Stimulated activated CD4-positive, alpha-beta T cell treated with anti-CD3 and anti-CD28 coated beads, TNF-alpha, amount 100 ng/mL, for 4 hours (primary cell): ENCODE data around the gene MAGI2.
"Not testable (repeated sequence)": the region's sequence is repeated elsewhere in the genome, so short reads cannot be mapped to it uniquely, and the experiment has no call there.

Experiments used
- DNase-seq, 3 experiments: peaks; one replicate each; pipeline ENCODE4 v3.0.0-alpha.2; 2020; ENCODE audit warnings: low read depth in 3 of 3

The MAGI2 gene

DNA sequence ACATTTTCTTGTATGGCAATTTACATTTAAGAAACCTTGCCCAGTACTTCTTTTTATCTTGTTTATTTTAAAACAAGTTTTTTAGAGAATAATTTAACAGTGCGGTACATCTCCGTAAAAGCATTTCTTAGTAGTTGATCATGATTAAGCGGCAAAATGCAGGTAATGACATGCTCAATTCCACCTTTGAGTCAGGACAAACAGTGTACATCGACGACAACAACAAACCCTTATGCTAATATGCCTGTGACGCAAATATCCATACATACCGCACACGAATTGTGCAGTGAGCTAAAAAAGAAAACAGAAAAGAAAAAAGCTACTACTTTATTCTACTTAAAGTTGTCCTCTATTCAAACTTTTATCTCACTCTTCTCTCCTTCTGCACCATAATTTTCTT, 1.9 kb downstream of the MAGI2 start:
- no peak for DNase-seq

GRCh38 chr7:79442766-79443165, 10.7 kb downstream of the MAGI2 start:
- not testable (repeated sequence) for DNase-seq

- DNase-seq, result no peak
Observed at GRCh38 chr7:79436378-79436777, 17.1 kb downstream of the MAGI2 start.

- no peak for DNase-seq
Observed at GRCh38 chr7:79434867-79435266, 18.6 kb downstream of the MAGI2 start.

- no peak for DNase-seq
Observed at GRCh38 chr7:79434098-79434497, 19.4 kb downstream of the MAGI2 start.

- no peak for DNase-seq
Observed at GRCh38 chr7:79430391-79430790, 23.1 kb downstream of the MAGI2 start.

DNA sequence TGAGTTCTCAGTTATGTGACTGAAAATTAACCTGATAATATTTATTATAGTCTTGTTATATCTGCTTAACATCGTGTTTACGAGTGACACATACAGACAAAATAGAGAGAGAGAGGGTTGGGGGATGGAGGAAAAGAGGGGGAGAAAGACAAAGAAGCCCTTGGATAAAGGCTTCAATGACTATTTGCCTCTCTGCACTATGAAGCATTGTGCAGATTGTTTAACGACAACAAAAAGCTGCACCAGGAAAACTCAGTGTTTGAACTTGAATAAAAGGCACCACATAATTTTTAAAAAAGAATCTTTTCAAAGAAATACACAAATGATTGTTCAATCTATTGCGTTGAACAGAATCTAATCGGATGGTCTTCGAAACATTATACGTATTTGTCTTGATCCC, 27.8 kb downstream of the MAGI2 start:
- DNase-seq, result no peak

GRCh38 chr7:79421751-79422150, 31.7 kb downstream of the MAGI2 start:
- DNase-seq, result no peak

- no peak for DNase-seq
Observed at GRCh38 chr7:79420464-79420863, 33.0 kb downstream of the MAGI2 start.

GRCh38 chr7:79414910-79415309, 38.6 kb downstream of the MAGI2 start:
- DNase-seq, result no peak

DNA sequence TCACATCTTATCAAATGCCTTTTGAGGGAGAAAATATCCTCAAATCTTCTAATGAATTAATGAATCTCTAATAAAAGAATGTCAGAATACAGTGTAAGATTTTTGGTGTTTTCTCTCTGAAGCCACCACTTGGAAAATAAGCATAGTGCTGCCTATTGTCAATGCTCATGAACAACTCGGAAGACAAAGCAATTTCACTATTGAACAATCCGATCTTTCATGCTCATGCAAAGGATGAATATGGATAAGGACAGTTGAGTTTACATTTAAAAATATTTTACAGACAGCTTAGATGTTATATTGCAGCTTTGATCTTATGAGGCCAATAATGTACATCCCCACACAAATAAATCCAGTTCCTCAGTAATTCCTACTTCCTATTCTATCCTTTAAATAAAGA, 40.6 kb downstream of the MAGI2 start:
- DNase-seq, result no peak

DNA sequence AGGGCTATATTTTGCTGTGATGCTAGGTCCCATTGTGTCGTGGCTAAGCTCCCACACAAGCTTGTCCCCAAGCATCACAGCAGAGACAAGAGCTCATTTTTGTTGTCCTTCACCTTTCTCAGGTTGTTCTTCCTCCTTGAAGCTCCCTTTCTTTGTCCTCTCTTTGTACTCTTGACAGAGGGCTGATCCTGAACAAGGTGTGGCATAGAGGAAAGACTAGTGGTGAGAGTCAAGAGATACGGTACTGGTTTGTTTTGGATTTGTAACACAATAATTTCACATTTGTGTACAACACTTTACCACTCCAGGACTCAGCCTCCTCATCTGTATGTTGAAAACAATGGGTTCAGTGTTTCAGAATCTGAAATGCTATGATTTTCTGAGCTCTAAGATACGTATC, 41.0 kb downstream of the MAGI2 start:
- no peak for DNase-seq

DNA sequence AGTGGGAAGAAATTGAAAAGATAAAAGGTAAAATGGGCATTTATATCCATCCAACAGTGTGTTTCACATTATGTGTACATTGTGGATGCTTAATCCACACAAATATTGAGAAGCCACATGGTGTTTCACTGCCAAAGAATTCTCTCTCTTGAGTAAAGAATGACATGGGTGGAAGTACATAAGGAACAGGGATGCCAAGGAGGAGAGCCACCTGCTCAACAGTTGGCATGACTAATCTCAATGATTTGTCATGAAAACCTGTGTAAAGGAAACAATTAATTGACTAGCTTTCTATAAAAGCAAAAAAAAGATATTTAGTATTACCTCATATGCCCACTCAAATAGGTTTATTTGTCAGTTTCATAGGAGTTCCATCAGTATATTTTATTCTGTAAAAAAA, 43.1 kb downstream of the MAGI2 start:
- DNase-seq, result no peak

DNA sequence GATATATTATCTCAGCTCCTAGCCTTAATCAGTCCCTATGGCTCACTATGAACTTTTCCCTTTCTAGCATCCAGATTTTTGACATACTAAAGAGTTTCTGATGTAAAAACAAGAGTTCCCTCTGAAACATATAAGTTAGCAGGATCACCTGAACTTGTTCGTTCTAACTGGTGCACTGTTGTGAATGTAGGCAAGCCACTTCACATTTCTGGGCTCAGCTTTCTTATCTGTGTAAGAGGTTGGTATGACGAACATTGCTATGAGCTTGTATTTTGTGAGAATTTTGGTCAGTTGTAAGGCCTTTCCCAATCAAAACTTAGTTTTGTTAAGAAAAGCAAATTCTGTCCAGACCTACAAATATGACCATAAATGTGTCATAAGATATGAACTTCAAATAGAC, 46.1 kb downstream of the MAGI2 start:
- DNase-seq, result no peak

- no peak for DNase-seq
Observed at GRCh38 chr7:79406371-79406770, 47.1 kb downstream of the MAGI2 start.

DNA sequence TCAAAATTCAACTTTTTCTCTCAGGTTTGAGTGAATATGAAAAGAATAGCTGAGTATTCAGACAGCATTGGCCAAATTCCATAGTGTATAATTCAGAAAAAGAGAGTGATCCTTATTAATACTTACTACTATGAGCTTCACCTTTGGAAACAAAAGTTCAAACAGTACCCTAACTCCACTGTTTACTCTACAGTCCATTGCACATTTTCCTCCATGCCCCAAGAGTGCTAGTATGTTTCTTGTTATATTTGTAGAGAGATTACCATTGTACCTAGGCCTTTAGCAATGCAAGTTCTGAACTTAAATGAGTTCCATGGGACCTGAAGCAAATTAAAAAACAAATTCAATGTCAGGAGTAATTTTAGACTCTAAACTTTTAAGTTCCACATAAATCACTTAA, 48.1 kb downstream of the MAGI2 start:
- DNase-seq, result no peak

- DNase-seq, result no peak
Observed at GRCh38 chr7:79403879-79404278, 49.6 kb downstream of the MAGI2 start.

- no peak for DNase-seq
Observed at GRCh38 chr7:79403451-79403850, 50.0 kb downstream of the MAGI2 start.

DNA sequence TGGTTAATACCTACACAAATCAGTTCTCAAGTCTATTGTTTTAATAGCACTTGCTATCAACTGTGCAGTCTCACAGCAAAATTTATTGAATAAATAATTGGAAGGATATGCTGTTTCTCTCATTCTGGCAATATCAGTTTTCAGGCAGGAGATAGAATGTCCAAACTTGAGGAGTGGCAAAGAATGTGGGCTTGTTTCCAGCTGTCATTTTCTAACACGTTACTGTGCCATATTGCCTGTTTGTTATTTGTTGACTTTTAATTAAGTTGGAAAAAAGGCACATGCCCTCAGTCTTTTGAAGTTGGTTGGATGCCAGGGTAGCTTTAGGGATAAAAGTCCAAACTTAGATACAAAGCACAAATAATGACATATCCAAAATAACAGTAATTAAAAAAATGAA, 52.2 kb downstream of the MAGI2 start:
- DNase-seq, result no peak

- DNase-seq, result no peak
Observed at GRCh38 chr7:79400222-79400621, 53.2 kb downstream of the MAGI2 start.

DNA sequence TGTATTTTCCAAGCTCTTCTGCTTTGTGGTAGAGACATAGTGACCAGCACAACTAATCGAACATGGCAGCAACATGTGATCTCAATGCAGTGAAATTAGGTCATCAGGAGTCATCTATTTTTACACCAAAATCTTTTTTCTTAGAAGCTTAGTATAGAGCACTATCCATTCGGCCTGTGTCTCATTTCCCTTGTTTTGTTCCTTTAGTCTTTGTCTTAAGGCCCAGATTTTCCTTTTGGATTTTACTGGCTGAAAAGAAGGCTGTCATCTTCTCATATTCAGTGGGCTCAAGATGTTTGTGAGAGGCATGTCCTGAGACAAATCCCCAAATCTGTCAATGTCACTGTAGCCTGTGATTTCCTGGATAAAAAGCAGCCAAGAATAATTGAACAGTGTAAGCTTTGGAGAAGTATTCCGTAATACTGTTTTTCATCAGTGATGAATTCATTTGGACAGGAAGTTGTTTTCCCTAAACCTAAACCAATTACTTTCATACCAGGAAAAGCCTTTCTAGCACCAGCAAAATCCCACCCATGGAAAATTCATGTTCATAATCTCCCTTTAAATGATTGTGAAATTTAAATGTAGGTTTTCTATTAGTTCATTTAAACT, 55.2 kb downstream of the MAGI2 start:
- DNase-seq, result no peak

DNA sequence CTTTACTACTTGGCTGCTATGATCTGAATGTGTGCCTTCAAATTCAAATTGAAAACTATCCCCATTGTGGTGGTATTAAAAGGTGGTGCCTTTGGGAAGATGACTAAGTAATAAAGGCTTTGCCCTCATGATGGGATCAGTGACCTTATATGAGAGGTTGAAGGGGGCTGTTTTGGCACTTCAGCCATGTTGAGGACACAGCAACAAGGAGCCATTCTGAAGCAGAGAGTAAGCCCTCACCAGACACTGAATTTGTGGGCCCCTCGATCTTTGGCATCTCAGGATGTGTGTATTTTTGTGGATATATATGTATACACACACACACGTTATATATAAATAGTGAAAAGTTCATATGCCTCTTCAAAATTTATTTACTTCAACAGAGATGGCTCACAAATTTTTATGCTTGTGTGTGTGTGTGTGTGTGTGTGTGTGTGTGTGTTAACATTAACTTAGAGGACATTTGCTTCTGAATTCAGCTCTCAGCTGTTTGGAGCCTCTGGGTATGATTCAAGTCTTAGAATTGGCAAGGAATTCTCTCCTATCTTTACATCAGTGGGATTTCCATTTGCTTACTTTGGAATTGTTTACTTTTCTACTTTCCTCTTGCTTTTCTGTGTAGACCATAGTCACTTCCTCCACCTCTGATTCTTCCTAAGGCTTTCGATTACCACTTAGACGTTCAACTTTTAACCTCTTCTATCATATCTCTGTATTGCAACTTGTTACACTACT, 66.6 kb downstream of the MAGI2 start:
- DNase-seq, result no peak

DNA sequence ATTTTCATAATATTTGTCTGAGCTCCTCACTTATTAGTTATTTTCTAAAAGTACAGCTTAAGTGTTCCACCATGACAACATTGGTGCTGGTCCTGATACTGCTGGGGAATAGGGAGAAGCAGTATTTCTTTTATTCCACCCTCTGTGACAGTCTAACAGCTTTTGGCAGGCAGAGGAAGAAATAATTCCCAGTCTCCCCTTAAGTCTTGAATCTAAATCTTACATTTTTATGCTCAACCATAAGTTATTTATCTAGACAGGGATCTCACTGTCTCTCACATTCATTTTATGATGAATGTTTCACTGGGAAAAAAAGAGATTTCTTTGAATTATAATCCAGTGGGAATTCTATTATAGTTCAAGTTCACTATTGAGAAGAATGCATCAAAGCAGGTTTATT, 71.5 kb downstream of the MAGI2 start:
- DNase-seq, result no peak

DNA sequence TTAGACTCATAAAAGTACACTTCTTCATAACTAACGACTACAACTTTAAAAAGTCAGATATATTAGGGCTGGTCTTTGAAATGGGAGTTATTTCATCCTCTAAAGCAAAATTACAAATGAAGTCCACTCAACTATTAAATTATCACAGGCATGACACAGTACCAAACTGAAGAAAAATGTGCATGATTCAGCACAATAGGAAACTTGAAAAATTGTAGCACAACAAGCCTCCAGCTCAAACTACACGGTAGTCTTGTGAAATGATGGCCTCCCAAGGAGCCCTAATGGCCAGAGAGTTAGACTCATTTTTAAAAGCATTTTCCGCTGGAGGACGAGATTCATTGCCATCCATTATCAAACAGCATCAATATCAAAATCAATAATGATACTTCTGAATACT, 76.4 kb downstream of the MAGI2 start:
- no peak for DNase-seq
